Osteocyte (in vitro differentiated cells): ENCODE results near the gene ADGRG6. TPM values are rescaled to one million over a fixed set of nuclear protein-coding genes. Genes with fewer than 3 reads are reported as not detected.

Source experiments
- DNase-seq: peaks from one replicate; pipeline ENCODE4 v3.0.0; 2021; ENCODE audit warnings: mixed read lengths; ENCODE audit not compliant: unreplicated experiment; ENCODE audit errors: extremely low spot score
- H3K27ac Mint-ChIP-seq: one replicate; pipeline ENCODE4 v1.8.0; 2021; ENCODE audit warnings: mild to moderate bottlenecking, mixed read lengths; ENCODE audit not compliant: unreplicated experiment
- H3K27me3 Mint-ChIP-seq: one replicate; pipeline ENCODE4 v1.8.0; 2021; ENCODE audit warnings: mixed read lengths; ENCODE audit not compliant: unreplicated experiment
- H3K36me3 Mint-ChIP-seq: one replicate; pipeline ENCODE4 v1.8.0; 2021; ENCODE audit warnings: mixed read lengths; ENCODE audit not compliant: unreplicated experiment
- H3K4me1 Mint-ChIP-seq: one replicate; pipeline ENCODE4 v1.8.0; 2021; ENCODE audit warnings: mixed read lengths; ENCODE audit not compliant: unreplicated experiment
- H3K4me3 Mint-ChIP-seq: one replicate; pipeline ENCODE4 v1.8.0; 2021; ENCODE audit warnings: mild to moderate bottlenecking, moderate library complexity, mixed read lengths; ENCODE audit not compliant: unreplicated experiment
- H3K9me3 Mint-ChIP-seq: one replicate; pipeline ENCODE4 v1.8.0; 2021; ENCODE audit warnings: mixed read lengths; ENCODE audit not compliant: unreplicated experiment
- CTCF ChIP-seq: fragments of 200-600 bp; sonication (generic); IDR thresholded peaks from 2 replicates; pipeline ENCODE4 v1.5.0; 2021; ENCODE audit warnings: antibody characterized with exemption, mild to moderate bottlenecking, moderate library complexity
- total RNA-seq: library from RNA; stranded (reverse); gene quantifications from 2 replicates; pipeline ENCODE4 v1.2.1, GENCODE V29; 2021

ADGRG6 gene
- total RNA-seq, 1 donor from 2014 or later, result 0.51 TPM

- Mint-ChIP-seq H3K9me3 (no peaks in the 10 kb centered on the region), H3K4me1 (peaks cover 5% of the 10 kb centered on the region), H3K27me3 (no peaks in the 10 kb centered on the region), H3K27ac (no peak overlapping the region), H3K4me3 (no peak overlapping the region), H3K36me3 (no peaks in the 10 kb centered on the region)
- no peak for DNase-seq
- TF ChIP-seq CTCF, result no peak
Measured at GRCh38 chr6:142401838-142402237, 100.0 kb downstream of the ADGRG6 start.

GRCh38 chr6:142404751-142405150 is 102.9 kb downstream of the ADGRG6 start:
- H3K36me3 Mint-ChIP-seq, result no peaks in the 10 kb centered on the region
- H3K4me1 Mint-ChIP-seq, result peaks cover 5% of the 10 kb centered on the region
- H3K4me3 Mint-ChIP-seq, result no peak overlapping the region
- no peak overlapping the region for H3K27ac Mint-ChIP-seq
- no peak for TF ChIP-seq CTCF
- DNase-seq, result no peak
- no peaks in the 10 kb centered on the region for H3K9me3 Mint-ChIP-seq
- no peaks in the 10 kb centered on the region for H3K27me3 Mint-ChIP-seq

GRCh38 chr6:142406131-142406530 is 104.3 kb downstream of the ADGRG6 start:
- no peak for DNase-seq
- no peaks in the 10 kb centered on the region for H3K27me3 Mint-ChIP-seq
- TF ChIP-seq CTCF, result no peak
- no peak overlapping the region for H3K4me3 Mint-ChIP-seq
- H3K4me1 Mint-ChIP-seq, result peaks cover 2% of the 10 kb centered on the region
- H3K9me3 Mint-ChIP-seq, result no peaks in the 10 kb centered on the region
- H3K36me3 Mint-ChIP-seq, result no peaks in the 10 kb centered on the region
- H3K27ac Mint-ChIP-seq, result no peak overlapping the region

- Mint-ChIP-seq H3K36me3 (no peaks in the 10 kb centered on the region), H3K27ac (no peak overlapping the region), H3K27me3 (no peaks in the 10 kb centered on the region), H3K9me3 (no peaks in the 10 kb centered on the region), H3K4me1 (peaks cover 2% of the 10 kb centered on the region), H3K4me3 (no peak overlapping the region)
- TF ChIP-seq CTCF, result no peak
- no peak for DNase-seq
Measured at GRCh38 chr6:142407685-142408273, 106.0 kb downstream of the ADGRG6 start.

- no peak for DNase-seq
- H3K4me1 Mint-ChIP-seq, result peaks cover 7% of the 10 kb centered on the region
- H3K9me3 Mint-ChIP-seq, result no peaks in the 10 kb centered on the region
- TF ChIP-seq CTCF, result no peak
- no peak overlapping the region for H3K4me3 Mint-ChIP-seq
- no peaks in the 10 kb centered on the region for H3K36me3 Mint-ChIP-seq
- no peaks in the 10 kb centered on the region for H3K27me3 Mint-ChIP-seq
- H3K27ac Mint-ChIP-seq, result no peak overlapping the region
Measured at GRCh38 chr6:142408409-142408808, 106.6 kb downstream of the ADGRG6 start.
